ENCODE data around the gene DNAH8. TPM values are rescaled to one million over a fixed set of nuclear protein-coding genes. Genes with fewer than 3 reads are reported as not detected.

DNAH8 gene
- polyA plus RNA-seq, 3 donors = not detected

DNA sequence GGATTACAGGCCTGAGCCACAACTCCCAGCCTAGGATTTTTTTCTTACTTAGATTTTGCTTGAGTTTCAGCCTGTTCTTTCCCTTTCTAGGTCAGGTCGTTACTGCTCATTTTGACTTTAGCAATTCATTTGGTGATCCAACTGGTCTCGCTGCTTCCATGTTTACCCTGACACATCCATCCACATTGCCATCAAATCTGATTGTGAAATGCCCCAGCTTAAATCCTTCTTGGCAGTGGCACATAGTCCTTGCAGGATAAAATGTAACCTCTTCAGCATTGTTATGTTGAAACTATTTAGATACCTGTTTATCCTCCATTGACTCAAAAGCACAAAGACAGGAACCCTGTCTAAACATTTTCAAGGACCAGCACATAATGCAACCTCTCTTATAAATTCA lies 77.2 kb downstream of the DNAH8 start:
- no peak overlapping the region for H3K27ac Mint-ChIP-seq
- 92% methylated on average over 2 of the region's 2 CpGs for WGBS (ENCODE audit: insufficient coverage)
- H3K9me3 Mint-ChIP-seq = peaks cover 0 to 8% (median 0%) of the 10 kb centered on the region in 7 donors
- Histone ChIP-seq H2AFZ (ENCODE audit: insufficient read depth, low read depth, low read length, poor library complexity, severe bottlenecking) (no peak overlapping the region), H3K4me3 (replicated peaks in 1 of 3; ENCODE audit: low read depth in 2 of 3, low read length in 3 of 3) (no peak overlapping the region), H3K27ac (ENCODE audit: low read depth in 1 of 2, low read length in 2 of 2) (no peak overlapping the region), H3K9ac (ENCODE audit: insufficient read depth, low read length, poor library complexity, severe bottlenecking) (no peak overlapping the region), H3K4me2 (replicated peaks; ENCODE audit: extremely low read depth, low read length, poor library complexity, severe bottlenecking) (no peak overlapping the region), H3K79me2 (ENCODE audit: insufficient read depth, low read length) (no peaks in the 10 kb centered on the region), H3K36me3 (replicated peaks in 1 of 2; ENCODE audit: control insufficient read depth in 1 of 2, insufficient read depth in 2 of 2, low read length in 2 of 2) (no peaks in the 10 kb centered on the region), H3K9me3 (replicated peaks in 1 of 2; ENCODE audit: control insufficient read depth in 1 of 2, insufficient read depth in 1 of 2, low read length in 2 of 2) (no peaks in the 10 kb centered on the region), H3K4me1 (ENCODE audit: control insufficient read depth in 1 of 2, insufficient read depth in 2 of 2, low read length in 2 of 2) (no peaks in the 10 kb centered on the region), H4K20me1 (ENCODE audit: insufficient read depth, low read length) (no peaks in the 10 kb centered on the region), H3K27me3 (ENCODE audit: control insufficient read depth in 2 of 2, insufficient read depth in 2 of 2, low read length in 2 of 2) (no peaks in the 10 kb centered on the region)
- H3K36me3 Mint-ChIP-seq = no peaks in the 10 kb centered on the region
- H3K4me3 Mint-ChIP-seq = no peak overlapping the region
- intact Hi-C loops (cut with micrococcal nuclease) = no loop called here
- peaks cover 5 to 10% (median 5%) of the 10 kb centered on the region in 3 donors for H3K27me3 Mint-ChIP-seq (ENCODE audit: low read depth in 3 of 3)
- TF ChIP-seq, protein P1, sequence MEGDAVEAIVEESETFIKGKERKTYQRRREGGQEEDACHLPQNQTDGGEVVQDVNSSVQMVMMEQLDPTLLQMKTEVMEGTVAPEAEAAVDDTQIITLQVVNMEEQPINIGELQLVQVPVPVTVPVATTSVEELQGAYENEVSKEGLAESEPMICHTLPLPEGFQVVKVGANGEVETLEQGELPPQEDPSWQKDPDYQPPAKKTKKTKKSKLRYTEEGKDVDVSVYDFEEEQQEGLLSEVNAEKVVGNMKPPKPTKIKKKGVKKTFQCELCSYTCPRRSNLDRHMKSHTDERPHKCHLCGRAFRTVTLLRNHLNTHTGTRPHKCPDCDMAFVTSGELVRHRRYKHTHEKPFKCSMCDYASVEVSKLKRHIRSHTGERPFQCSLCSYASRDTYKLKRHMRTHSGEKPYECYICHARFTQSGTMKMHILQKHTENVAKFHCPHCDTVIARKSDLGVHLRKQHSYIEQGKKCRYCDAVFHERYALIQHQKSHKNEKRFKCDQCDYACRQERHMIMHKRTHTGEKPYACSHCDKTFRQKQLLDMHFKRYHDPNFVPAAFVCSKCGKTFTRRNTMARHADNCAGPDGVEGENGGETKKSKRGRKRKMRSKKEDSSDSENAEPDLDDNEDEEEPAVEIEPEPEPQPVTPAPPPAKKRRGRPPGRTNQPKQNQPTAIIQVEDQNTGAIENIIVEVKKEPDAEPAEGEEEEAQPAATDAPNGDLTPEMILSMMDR (IDR thresholded peaks at IDR 0.05) = no peak
- no peaks in the 10 kb centered on the region for H3K4me1 Mint-ChIP-seq
- DNase-seq = no peak

DNA sequence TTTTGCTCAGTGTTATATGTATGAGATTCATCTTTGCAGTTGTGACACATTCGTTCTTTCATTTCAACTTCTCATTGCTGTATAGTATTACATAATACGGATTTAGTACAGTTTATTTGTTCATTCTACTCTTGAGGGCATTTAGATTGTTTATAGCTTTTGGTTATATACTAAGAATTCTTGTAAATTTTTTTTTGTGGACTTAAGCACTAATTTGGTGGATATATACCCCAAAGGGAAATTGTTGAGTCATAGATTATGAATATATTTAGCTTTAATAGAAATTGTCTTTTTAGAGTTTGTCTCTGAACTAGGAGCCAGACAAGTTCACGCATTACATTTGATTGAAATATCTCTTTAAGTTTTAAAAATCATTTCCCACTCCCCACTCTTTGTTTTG lies 79.6 kb downstream of the DNAH8 start:
- Mint-ChIP-seq H3K36me3 (no peaks in the 10 kb centered on the region), H3K27me3 (ENCODE audit: low read depth in 3 of 3) (peaks cover 5 to 20% (median 7%) of the 10 kb centered on the region in 3 donors), H3K4me3 (no peak overlapping the region), H3K27ac (no peak overlapping the region), H3K4me1 (peaks cover 6% of the 10 kb centered on the region), H3K9me3 (peaks cover 0 to 6% (median 0%) of the 10 kb centered on the region in 7 donors)
- TF ChIP-seq, protein P1 (IDR thresholded peaks at IDR 0.05) = no peak
- H3K27ac ChIP-seq (ENCODE audit: low read depth in 1 of 2, low read length in 2 of 2) = no peak overlapping the region
- H3K36me3 ChIP-seq (replicated peaks in 1 of 2; ENCODE audit: control insufficient read depth in 1 of 2, insufficient read depth in 2 of 2, low read length in 2 of 2) = no peaks in the 10 kb centered on the region
- DNase-seq = no peak
- no peak overlapping the region for H3K4me2 ChIP-seq (replicated peaks; ENCODE audit: extremely low read depth, low read length, poor library complexity, severe bottlenecking)
- intact Hi-C loops (cut with micrococcal nuclease) = no loop called here
- H3K27me3 ChIP-seq (ENCODE audit: control insufficient read depth in 2 of 2, insufficient read depth in 2 of 2, low read length in 2 of 2) = peaks cover 0 to 5% of the 10 kb centered on the region in 2 donors
- WGBS (ENCODE audit: insufficient coverage) = no CpG with 5 or more reads among the region's 3 CpGs
- no peak overlapping the region for H2AFZ ChIP-seq (ENCODE audit: insufficient read depth, low read depth, low read length, poor library complexity, severe bottlenecking)
- H3K4me3 ChIP-seq (replicated peaks in 1 of 3; ENCODE audit: low read depth in 2 of 3, low read length in 3 of 3) = no peak overlapping the region
- no peaks in the 10 kb centered on the region for H3K9me3 ChIP-seq (replicated peaks in 1 of 2; ENCODE audit: control insufficient read depth in 1 of 2, insufficient read depth in 1 of 2, low read length in 2 of 2)
- no peaks in the 10 kb centered on the region for H3K79me2 ChIP-seq (ENCODE audit: insufficient read depth, low read length)
- no peak overlapping the region for H3K9ac ChIP-seq (ENCODE audit: insufficient read depth, low read length, poor library complexity, severe bottlenecking)
- H3K4me1 ChIP-seq (ENCODE audit: control insufficient read depth in 1 of 2, insufficient read depth in 2 of 2, low read length in 2 of 2) = no peaks in the 10 kb centered on the region
- no peaks in the 10 kb centered on the region for H4K20me1 ChIP-seq (ENCODE audit: insufficient read depth, low read length)

Measured in CD14-positive monocyte (primary cell).